HG02852 (cell line): ENCODE results near the gene DNAJB1.
"Not testable (repeated sequence)": the region's sequence is repeated elsewhere in the genome, so short reads cannot be mapped to it uniquely, and the experiment has no call there.

ENCODE experiments used
- ATAC-seq: cut with Tn5 transposase; IDR thresholded peaks from one replicate; pipeline ENCODE4 v1.9.1; 2021; ENCODE audit warnings: mild to moderate bottlenecking, moderate library complexity; ENCODE audit not compliant: unreplicated experiment

Gene DNAJB1

DNA sequence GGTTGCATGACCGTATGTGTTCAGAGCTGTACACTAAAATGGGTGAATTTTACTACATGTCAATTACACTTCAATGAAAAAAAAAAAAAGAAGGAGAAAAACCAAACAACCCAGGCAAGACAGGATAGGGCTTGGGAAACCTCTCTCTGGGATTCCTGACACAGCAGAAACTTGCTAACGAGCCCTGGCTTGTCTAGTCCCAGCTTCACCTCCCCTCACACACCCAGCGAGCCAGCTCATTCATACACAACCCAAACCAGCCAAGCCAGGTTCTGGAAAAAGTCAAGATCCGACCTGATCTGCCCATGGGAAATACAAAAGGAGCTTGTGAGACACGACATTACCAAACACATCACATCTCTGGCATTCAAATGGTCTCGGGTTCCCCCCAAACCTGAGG is 7.5 kb upstream of the DNAJB1 start:
- ATAC-seq, result no peak

DNA sequence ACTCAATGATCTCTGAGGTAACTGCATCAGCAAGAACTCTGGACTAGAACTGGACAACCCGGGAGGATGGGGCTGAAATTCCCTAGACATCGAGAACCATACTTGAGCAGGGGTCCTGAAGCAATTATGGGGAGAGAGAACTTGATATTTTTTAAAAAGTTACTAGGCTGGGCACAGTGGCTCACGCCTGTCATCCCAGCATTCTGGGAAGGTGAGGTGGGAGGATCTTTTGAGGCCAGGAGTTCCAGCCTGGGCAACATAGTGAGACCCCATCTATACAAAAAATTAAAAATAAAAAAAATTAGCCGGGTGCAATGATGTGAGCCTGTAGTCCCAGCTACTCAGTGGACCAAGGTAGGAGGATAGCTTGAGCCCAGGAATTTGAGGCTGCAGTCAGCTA is 2.3 kb upstream of the DNAJB1 start:
- ATAC-seq, result no peak

DNA sequence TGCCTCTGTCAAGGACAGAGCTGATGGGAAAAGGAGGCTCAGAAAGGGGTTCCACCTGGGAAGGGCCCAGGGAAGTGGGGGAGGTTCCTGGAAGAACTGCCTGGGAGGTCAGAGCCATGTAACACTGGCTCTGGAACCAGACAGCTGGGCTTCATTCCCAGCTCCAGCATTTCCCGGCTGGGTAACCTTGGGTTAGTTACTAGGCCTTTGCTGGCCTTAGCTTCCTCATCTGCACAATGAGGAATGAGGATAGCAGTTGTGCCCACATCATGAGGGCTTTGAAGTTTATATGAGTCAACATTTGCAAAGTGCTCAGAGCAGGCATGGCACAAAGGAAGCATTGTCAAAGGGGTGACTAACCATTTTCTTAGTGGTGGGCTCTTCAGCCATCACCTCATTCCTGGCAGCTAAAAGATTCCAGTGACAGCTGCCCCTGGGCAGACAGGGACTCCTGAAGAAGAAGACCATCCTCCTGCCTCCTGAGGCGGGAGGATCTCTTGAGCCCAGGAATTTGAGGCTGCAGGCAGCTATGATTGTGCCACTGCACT is 1.7 kb upstream of the DNAJB1 start:
- ATAC-seq, result no peak

DNA sequence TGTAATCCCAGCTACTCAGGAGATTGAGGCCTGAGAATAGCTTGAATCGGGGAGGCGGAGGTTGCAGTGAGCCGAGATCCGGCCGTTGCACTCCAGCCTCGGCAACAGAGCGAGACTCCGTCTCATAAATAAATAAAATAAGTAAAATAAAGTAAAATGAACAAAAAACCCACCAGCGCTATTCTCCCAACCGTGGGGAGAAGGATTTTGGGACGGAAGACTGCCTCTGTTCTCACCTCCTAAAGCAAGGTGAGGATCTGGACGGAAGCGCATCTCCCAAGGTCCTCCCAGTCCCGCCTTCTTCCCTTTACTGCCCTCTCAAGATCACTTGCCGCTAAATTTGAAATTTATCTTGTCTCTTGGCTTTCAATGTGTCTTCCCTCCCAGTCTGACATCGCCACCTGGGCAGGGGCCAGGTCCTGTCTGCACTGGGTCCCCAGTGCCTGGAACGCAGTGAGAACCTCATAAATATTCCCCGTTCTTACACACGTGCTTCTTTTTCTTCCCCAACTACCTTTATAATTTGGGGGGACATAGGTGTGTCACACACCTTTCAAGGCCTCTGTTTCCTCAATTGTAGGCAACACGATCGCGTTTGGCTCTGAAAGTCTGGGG is 1.2 kb upstream of the DNAJB1 start:
- no peak for ATAC-seq

DNA sequence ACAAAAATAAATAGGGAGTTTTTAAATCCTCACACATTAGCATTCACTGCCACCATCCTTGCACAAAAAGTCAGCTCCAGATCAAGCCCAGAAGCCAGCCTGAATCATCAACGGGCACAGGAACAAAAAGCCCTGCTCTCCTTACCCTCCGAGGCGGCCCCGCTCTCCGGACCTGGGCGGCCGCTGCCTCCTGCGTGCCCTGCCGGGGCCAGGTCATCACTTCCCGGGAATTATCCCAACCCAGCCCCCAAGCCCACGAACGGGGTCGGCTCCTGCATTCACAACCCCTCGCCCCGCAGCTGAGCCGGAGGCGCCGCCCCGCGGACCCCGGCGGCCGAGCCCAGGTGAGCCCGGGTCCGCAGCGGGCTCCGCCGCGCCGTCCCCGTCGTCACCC is 754 bp downstream of the DNAJB1 start:
- ATAC-seq, result peak; percentile 2

DNA sequence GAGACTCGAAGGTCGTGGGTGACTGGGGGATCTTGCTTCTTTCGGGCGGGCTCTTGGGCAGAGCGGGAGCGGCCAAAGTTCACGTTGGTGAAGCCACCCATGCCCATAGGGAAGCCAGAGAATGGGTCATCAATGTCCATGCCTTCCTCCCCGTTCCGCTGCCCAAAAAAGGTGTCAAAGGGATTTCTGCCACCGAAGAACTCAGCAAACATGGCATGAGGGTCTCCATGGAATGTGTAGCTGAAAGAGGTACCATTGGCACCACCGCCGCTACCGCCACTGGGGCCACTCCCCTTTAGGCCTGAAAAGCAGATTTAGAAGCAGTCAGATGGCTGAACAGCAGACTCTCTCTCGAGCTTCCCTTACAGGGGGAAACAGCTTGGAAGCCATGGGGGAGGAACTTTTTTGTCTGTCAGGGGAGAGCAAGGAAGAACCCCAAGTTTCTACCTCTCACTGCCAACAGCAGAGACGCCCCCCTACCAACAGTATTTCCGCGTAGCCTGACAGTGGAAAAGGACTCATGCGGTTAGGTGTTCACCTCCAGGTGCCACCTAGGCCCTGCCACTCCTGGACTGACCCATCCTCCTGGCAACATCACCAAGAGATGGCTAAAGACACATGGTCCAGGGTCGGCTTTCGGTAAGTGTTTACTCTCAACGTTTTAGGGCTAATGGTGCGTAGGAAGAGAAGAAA is 1.3 kb downstream of the DNAJB1 start:
- no peak for ATAC-seq

DNA sequence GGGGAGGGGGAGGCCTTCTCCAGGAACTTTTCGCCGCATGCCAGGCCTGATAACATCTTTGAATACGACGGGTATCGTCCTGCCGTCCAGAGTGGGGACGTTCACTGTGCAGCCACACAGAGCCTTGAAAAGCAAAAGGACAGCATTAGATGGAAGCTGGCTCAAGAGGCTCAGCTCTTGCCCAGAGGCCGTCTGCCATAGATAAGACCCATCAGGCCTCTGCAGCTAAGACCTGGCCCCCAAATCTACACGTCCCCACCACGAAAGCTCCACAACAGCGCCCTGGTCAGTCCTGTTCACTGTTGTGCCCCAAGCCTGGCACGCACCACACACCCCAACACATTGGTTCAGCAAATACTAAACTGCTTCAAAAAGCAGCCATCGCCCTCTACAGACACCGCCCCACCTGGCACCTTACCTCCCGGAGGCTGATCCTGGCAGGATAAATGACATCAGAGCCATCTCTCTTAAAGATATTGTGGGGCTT is 2.1 kb downstream of the DNAJB1 start:
- ATAC-seq, result no peak

DNA sequence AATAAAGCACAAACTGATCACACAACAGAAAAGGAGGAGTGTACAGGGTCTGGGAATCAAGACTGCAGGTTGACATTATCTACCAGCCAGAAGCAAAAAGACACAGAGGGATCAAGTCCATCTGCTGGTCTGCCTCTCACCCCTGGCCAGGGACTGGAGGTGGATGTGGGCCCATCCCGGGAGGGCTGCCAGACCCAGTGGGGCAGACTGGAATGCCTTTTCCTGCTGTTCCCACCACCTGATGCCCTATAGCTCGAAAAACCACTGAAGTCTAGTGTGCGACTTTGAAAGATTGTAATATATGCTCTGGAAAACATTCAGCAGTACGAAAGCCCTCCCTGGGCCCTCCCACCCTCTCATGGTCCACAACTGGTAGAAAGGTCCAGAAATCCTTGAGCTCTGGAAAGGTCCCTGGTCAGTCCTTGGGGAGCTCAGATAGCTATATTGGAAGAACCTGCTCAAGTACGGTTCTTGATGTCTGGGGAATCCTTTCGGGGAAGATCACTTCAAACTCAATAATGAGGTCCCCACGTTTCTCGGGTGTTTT is 2.6 kb downstream of the DNAJB1 start:
- ATAC-seq, result no peak

DNA sequence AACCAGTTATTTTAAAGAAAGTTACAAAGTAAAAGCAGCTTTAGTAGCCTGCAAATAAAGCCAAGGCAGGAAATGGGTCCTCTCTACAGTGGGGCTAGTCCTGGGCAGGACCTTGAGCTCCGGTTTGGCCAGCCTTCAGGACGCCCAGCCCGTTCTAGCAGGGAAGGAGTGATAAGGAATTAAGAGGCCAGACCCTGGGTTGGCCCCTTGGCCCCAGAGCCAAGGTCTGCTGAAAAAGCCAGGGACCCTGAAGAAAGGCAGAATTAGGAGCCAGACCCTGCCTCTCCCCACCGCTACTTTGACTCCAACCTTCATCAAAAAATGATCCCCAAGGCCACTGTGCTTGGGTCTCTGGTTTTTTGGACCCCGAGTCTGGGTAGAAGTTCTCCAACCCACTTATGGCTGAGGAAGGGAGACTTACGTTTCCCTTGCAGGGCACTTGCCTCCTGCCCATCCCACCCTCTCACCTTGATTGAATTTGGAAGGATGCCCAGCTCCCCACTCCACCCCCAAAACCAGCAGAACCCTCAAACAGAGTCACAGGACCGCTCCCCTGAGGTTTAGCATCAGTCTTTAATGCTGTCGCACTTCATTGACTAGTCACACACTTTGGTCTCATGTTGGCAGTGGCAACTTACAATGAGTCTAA is 3.9 kb downstream of the DNAJB1 start:
- ATAC-seq, result no peak

DNA sequence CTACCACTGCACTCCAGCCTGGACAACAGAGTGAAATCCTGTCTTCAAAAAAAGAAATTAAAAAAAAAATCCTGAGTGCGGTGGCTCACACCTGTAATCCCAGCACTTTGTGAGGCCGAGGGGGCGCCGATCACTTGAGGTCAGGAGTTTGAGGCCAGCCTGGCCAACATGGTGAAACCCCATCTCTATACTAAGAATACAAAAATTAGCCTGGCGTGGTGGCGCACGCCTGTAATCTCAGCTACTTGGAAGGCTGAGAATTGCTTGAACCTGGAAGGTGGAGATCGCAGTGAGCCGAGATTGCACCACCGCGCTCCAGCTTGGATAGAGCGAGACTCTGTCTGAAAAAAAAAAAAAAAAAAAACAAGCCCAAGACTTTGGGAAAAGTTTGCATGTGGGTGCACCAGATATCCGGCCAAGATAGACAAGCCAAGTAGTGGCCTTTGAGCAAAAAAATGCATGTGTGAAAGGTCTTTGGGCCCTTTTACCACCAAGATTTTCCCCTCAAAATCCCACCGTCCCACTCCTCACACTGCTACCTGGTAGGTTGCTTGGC is 5.7 kb downstream of the DNAJB1 start:
- ATAC-seq, result no peak

DNA sequence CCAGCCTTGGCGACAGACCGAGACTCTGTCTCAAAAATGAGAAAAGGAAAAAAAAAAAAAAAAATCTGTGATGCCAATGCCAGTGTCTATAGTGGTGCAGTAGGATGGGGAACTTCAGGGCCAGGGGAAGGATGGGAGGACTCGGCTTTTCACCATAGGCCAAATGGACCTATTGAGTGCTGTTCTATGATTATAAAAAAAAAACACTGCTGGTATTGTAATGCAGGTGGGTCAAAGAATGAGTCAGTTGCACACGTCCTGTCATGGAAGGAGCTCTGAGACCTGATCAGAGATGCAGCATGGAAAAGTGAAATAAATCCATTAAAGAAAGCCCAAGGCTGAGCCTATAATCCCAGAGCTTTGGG is 7.0 kb downstream of the DNAJB1 start:
- ATAC-seq, result no peak

DNA sequence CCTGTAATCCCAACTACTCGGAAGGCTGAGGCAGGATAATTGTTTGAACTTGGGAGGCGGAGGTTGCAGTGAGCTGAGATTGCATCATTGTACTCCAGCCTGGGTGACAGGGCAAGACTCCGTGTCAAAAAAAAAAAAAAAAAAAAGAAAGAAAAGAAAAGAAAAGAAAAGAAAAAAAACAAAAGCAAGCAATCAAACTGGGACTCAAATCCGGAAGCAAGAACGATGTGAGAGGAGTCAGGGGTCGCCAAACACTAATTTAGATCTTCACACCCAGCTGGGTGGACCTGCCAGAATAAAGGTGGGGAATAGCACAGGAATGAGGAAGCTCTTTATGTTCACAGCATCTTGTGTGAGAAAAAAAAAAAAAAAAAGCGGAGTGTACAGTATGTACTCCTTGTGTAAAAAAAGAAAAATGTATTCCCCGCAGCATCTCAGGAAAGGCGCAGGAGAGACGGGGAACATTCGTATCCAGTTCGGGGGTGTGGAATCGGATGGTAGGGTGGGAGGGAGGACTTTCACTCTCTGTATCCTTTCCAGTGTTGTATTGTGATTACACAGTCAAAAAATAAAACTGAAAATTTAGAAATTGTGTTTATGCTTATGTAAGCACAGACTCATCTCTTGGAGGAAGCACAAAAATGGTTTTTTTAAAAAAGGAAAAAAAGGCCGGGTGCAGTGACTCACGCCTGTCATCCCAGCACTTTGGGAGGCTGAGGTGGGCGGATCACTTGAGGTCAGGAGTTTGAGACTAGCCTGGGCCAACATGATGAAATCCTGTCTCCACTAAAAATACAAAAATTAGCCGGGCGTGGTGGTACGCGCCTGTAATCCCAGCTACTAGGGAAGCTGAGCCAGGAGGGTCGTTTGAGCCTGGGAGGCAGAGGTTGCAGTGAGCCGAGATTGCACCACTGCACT is 7.6 kb downstream of the DNAJB1 start:
- no peak for ATAC-seq

DNA sequence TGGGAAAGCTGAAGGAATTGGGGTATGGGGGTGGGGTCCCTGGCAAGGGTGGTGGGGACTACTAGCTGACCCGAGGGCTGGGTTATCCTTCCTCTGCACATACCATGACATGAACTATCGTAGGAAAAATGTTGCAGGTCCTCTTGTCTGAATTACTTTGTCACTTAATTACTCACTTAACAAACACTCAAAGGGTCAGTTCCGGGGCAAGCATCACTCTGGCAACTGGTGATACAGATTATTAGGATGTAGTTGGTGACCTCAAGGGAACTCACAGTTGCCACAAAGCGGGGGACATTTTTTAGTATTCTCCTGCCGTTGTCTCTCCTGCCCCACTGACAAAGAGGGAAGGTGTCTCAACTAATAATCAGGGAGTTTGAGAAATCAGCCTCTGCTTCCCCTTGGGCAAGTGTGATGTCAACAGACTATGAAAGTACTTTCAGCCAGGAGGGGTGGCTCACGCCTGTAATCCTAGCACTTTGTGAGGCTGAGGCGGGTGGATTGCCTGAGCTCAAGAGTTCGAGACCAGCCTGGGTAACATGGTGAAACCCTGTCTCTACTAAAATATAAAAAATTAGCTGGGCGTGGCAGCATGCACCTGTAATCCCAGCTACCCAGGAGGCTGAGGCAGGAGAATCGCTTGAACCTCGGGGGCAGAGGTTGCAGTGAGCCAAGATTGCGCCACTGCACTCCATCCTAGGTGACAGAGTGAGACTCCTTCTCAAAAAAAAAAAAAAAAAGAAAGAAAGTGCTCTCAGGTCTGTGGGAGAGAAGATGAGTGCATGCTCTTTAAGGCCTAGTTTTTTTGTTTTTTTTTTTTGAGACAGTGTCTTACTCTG is 10.3 kb downstream of the DNAJB1 start:
- no peak for ATAC-seq

DNA sequence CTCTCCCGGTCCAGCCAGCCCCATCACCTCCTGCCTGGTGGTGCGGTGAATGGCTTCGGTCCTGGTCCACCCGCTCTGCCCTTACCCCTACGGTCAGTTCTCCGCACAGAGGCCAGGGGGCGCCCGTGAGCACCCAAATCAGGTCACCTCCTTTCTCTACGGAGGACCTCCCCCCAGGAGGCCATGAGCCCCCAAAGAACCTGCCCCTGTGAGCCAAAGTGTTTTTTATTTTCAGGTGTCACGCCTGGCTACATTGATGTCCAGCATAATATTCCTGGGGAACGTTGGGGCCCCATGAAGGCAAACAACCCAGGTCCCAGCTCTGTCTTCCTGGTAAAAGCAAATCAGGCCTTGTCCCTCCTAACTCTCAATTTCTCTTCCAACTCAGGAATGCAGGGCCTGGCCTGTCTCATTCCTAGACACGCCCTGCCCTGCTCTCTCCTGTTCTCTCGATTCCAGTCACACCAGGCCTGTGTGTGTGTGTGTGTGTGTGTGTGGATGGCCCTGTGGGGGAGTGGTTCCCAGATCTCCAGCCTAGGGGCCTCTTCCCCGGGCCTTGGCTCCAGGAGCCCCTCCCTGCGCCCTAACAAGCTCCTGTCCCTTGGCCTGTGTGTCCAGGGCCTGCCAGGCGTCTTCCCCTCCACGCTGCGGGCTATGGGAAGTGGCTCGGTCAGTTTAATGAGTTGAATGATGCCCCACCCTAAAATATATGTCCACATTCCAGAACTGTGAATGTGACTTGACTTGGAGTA is 12.5 kb downstream of the DNAJB1 start:
- ATAC-seq, result no peak

DNA sequence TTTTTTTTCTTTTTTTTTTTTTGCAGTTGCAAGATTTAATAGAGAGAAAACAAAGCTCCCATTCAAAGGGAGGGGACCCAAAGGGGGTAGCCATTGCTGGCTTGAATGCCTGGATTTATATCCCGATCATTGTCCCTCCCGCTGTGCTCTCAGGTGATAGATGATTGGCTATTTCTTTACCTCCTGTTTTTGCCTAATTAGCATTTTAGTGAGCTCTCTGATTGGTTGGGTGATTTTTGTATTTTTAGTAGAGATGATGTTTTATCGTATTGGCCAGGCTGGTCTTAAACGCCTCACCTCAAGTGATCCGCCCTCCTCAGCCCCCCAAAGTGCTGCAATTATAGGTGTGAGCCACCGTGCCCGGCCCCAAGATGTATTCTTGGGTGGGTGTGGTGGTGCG is 13.6 kb downstream of the DNAJB1 start:
- not testable (repeated sequence) for ATAC-seq

DNA sequence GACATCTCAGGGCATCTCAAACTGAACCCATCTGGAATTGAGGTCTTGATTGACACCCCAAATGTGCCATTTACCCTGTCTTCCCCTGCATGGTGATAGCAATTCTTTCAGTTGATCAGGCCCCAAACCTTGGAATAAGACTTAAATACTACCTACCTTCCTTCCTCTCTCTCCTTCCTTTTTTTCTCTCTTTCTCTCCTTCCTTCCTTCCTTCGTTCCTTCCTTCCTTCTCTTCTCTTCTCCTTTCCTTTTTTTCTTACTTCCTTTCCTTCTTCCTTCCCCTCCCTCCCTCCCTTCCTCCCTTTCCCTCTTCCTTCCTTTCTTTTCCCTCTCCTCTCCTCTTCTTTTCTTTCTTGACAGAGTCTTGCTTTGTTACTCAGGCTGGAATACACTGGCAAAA is 14.9 kb downstream of the DNAJB1 start:
- no peak for ATAC-seq

DNA sequence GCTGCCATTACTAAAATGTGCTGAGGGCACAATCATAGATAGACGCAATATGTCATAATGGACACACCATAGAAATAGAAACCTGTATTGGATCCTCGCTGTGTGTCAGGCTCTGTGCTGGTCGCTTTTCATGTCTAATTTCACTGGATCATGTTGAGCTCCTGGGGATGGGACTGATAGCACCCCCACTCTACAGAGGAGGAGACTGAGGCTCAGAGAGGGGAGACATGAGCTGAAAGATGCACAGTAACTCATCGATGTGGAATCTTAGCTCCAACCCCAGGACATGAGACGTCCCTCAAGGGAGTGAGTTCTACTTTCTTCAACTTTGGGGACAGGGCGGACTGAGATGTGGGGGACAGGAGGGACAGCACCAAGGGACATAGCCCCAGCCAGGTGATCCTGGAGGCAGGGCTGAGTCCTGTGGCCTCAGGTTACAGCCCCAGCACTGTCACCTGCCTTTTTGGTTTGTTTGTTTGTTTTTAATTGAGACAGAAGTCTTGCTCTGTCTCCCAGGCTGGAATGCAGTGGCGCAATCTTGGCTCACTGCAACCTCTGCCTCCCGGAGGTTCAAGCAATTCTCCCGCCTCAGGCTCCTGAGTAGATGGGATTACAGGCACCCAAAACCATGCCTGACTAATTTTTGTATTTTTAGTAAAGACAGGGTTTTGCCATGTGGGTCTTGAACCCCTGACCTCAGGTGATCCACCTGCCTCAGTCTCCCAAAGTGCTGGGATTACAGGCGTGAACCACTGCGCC is 15.7 kb downstream of the DNAJB1 start:
- no peak for ATAC-seq
